ENCODE results near the gene ARL5B. TPM values are rescaled to one million over a fixed set of nuclear protein-coding genes. Genes with fewer than 3 reads are reported as not detected.

ARL5B gene
- total RNA-seq, 1 donor from 2014 or later = 44.9 TPM

DNA sequence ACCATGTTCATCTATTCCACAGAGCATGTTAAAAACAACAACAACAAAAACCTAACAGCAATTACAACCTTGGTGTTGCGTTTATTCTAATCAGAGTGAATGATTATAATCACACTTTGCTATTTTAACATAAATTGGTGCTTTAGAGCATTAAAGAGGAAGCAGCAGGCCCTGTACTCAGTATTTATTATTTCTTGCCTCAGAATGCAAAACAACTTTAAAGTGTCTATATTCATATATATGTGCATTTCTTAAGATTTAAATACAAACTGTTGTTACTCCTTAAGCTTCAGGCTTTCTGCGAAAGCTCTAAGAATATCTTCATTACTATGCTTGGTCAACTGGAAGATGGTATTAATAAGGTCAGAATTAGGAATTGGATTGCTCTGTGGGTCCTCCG lies 21.5 kb downstream of the ARL5B start:
- no peak overlapping the region for H3K27ac Mint-ChIP-seq

DNA sequence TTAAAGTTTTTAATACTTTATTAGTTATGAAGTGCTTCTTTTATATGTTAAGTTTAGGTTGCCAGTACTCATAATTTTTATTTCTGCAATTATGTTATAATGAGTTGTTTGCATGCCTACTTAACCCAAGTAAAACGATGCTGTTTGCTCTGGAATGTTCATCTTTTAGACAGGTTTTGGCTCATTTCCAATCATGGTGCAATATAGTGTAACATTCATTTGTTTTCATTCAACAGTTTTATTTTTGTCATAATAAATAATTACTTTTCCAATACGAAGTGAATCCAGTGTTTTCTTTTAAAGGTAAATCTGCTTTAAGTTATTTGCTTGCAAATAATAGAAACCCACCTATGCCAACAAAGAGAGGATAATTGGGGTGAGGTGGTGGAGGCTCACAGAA lies 22.1 kb downstream of the ARL5B start:
- TF ChIP-seq, protein P1, sequence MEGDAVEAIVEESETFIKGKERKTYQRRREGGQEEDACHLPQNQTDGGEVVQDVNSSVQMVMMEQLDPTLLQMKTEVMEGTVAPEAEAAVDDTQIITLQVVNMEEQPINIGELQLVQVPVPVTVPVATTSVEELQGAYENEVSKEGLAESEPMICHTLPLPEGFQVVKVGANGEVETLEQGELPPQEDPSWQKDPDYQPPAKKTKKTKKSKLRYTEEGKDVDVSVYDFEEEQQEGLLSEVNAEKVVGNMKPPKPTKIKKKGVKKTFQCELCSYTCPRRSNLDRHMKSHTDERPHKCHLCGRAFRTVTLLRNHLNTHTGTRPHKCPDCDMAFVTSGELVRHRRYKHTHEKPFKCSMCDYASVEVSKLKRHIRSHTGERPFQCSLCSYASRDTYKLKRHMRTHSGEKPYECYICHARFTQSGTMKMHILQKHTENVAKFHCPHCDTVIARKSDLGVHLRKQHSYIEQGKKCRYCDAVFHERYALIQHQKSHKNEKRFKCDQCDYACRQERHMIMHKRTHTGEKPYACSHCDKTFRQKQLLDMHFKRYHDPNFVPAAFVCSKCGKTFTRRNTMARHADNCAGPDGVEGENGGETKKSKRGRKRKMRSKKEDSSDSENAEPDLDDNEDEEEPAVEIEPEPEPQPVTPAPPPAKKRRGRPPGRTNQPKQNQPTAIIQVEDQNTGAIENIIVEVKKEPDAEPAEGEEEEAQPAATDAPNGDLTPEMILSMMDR (IDR thresholded peaks at IDR 0.05; ENCODE audit: unreplicated experiment) = no peak
- no peak overlapping the region for H3K4me3 Mint-ChIP-seq
- H3K27me3 Mint-ChIP-seq (ENCODE audit: low read depth) = no peaks in the 10 kb centered on the region
- peak overlapping the region; percentile 87 for H3K27ac Mint-ChIP-seq
- DNase-seq (ENCODE audit: low spot score in 2 of 2, unreplicated experiment in 2 of 2) = no peak
- H3K36me3 Mint-ChIP-seq = peaks cover 4% of the 10 kb centered on the region
- no peaks in the 10 kb centered on the region for H3K9me3 Mint-ChIP-seq
- H3K4me1 Mint-ChIP-seq = peaks cover 23% of the 10 kb centered on the region

More for the DNA sequence above, 21.5 kb downstream of the ARL5B start:
- H3K4me3 Mint-ChIP-seq = no peak overlapping the region
- no peak for DNase-seq (ENCODE audit: low spot score in 2 of 2, unreplicated experiment in 2 of 2)
- no peaks in the 10 kb centered on the region for H3K9me3 Mint-ChIP-seq
- TF ChIP-seq, protein P1 (IDR thresholded peaks at IDR 0.05; ENCODE audit: unreplicated experiment) = no peak
- H3K4me1 Mint-ChIP-seq = peaks cover 23% of the 10 kb centered on the region
- H3K36me3 Mint-ChIP-seq = peaks cover 4% of the 10 kb centered on the region
- H3K27me3 Mint-ChIP-seq (ENCODE audit: low read depth) = no peaks in the 10 kb centered on the region

DNA sequence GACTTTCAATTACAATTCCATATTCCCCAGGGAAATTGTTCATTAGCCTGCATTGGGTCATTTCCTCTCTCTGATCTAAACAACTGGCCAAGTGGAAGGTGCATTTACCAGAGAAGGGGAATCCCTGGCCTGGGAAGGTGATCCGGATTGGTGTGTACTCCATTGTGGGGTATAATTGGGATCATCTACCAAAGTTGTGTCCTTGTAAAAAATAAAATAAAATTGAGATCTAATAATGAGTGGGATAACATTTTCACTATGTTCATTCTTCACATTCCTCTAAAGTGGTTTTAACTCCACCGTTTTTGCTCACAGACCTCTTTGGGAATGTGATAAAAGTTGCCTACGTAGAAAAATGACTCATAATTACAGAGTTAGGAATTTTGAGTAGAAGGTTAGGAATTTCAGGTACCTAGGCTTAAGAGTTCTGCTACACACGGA lies 22.8 kb downstream of the ARL5B start:
- TF ChIP-seq, protein P1 (IDR thresholded peaks at IDR 0.05; ENCODE audit: unreplicated experiment) = no peak
- H3K4me3 Mint-ChIP-seq = no peak overlapping the region
- H3K36me3 Mint-ChIP-seq = peaks cover 4% of the 10 kb centered on the region
- peaks cover 23% of the 10 kb centered on the region for H3K4me1 Mint-ChIP-seq
- DNase-seq (ENCODE audit: low spot score in 2 of 2, unreplicated experiment in 2 of 2) = no peak
- no peaks in the 10 kb centered on the region for H3K9me3 Mint-ChIP-seq
- H3K27me3 Mint-ChIP-seq (ENCODE audit: low read depth) = no peaks in the 10 kb centered on the region
- peak overlapping the region; percentile 87 for H3K27ac Mint-ChIP-seq

DNA sequence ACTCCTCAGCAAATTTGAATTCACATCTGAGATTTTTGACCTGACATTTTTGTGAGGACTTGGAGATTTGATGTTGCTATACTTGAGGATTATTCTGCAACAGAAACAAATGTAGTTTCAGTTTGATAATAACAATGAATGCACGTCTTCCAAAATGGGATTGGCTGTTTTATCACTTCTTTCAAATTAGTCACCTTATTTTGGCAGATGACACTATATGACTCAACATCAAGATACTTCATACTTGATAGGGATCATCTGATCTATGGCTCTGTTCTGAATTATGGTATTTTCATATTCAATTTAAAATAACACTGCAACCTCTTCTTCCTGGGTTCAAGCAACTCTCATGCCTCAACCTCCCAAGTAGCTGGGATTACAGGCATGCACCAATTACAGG lies 24.2 kb downstream of the ARL5B start:
- Mint-ChIP-seq H3K9me3 (no peaks in the 10 kb centered on the region), H3K4me1 (peaks cover 26% of the 10 kb centered on the region), H3K27ac (peak overlapping the region; percentile 87), H3K27me3 (ENCODE audit: low read depth) (no peaks in the 10 kb centered on the region), H3K4me3 (no peak overlapping the region), H3K36me3 (peaks cover 4% of the 10 kb centered on the region)
- TF ChIP-seq, protein P1 (IDR thresholded peaks at IDR 0.05; ENCODE audit: unreplicated experiment) = no peak
- no peak for DNase-seq (ENCODE audit: low spot score in 2 of 2, unreplicated experiment in 2 of 2)

DNA sequence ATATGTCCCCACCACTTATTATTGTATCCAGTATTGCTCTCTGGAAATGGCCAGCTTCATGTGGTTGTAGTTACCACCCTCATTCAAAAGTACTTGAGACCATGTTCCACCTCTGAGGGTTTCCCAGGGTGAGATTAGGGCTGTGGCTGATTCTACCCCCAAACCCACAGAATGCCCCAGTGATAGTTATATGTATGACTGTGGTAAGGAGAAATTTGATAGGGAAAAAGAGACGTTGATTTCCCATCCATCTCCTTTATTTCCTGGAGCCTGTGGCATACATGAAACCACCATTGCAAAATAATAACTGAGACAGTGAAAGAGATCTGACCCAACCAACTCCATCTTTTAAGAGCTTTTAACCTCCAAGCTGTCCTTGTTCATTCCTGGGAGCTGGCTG lies 25.2 kb downstream of the ARL5B start:
- Mint-ChIP-seq H3K36me3 (peaks cover 4% of the 10 kb centered on the region), H3K4me1 (peaks cover 29% of the 10 kb centered on the region), H3K27me3 (ENCODE audit: low read depth) (no peaks in the 10 kb centered on the region), H3K27ac (no peak overlapping the region), H3K4me3 (no peak overlapping the region), H3K9me3 (no peaks in the 10 kb centered on the region)
- TF ChIP-seq, protein P1 (IDR thresholded peaks at IDR 0.05; ENCODE audit: unreplicated experiment) = no peak
- no peak for DNase-seq (ENCODE audit: low spot score in 2 of 2, unreplicated experiment in 2 of 2)

DNA sequence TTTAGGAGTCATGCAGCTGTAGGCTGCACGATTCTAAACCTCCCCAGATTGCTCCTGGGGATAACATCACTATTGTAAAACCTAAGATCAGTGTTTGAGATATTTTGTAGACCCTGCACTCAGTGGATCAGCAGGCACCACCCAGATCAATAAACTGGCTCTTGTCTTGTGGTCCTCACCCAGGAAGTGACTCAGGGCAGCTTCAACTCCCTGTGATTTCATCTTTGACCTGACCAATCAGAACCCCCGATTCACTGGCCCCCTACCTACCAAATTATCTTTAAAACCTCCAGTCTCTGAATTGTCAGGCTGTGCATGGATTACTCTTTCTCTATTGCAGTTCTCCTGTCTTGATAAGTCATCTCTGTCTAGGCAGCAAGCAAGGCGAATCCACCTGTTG lies 25.7 kb downstream of the ARL5B start:
- Mint-ChIP-seq H3K4me3 (no peak overlapping the region), H3K27me3 (ENCODE audit: low read depth) (no peaks in the 10 kb centered on the region), H3K27ac (no peak overlapping the region), H3K4me1 (peaks cover 30% of the 10 kb centered on the region), H3K9me3 (no peaks in the 10 kb centered on the region), H3K36me3 (peaks cover 4% of the 10 kb centered on the region)
- TF ChIP-seq, protein P1 (IDR thresholded peaks at IDR 0.05; ENCODE audit: unreplicated experiment) = no peak
- DNase-seq (ENCODE audit: low spot score in 2 of 2, unreplicated experiment in 2 of 2) = no peak
